Tongue (tissue), 2 donors: ENCODE results near the gene ME3. TPM values are rescaled to one million over a fixed set of nuclear protein-coding genes. Genes with fewer than 3 reads are reported as not detected.
A peak's percentile ranks its signal among the peaks of the same experiment; 100 is the strongest.
"Not testable (repeated sequence)": the region's sequence is repeated elsewhere in the genome, so short reads cannot be mapped to it uniquely, and the experiment has no call there.

Experiments used
- DNase-seq: peaks from one replicate; pipeline ENCODE4 v3.0.0-alpha.2; 2015
- total RNA-seq: library from RNA; depleted of rRNA; stranded (reverse); fragments of >200 nt; gene quantifications from one replicate; pipeline ENCODE4 v1.2.3, GENCODE V29; 2014

ME3 gene
- total RNA-seq, 1 donor from 2014 or later, result 18.2 TPM

- DNase-seq, result peak; percentile 66
These were observed 212.5 kb downstream of the ME3 start for GRCh38 chr11:86459682-86460460.

GRCh38 chr11:86459002-86459385, 213.4 kb downstream of the ME3 start:
- no peak for DNase-seq

- no peak for DNase-seq
These were observed 214.0 kb downstream of the ME3 start for GRCh38 chr11:86458294-86459001.

- peak; percentile 95 for DNase-seq
These were observed 216.1 kb downstream of the ME3 start for GRCh38 chr11:86456075-86456939.

- DNase-seq, result no peak
These were observed 219.0 kb downstream of the ME3 start for GRCh38 chr11:86453290-86454030.

- no peak for DNase-seq
These were observed 222.3 kb downstream of the ME3 start for GRCh38 chr11:86449993-86450629.

- no peak for DNase-seq
These were observed 224.5 kb downstream of the ME3 start for GRCh38 chr11:86447763-86448480.

- DNase-seq, result no peak
These were observed 225.5 kb downstream of the ME3 start for GRCh38 chr11:86446924-86447285.

- DNase-seq, result no peak
These were observed 226.1 kb downstream of the ME3 start for GRCh38 chr11:86446163-86446923.

GRCh38 chr11:86444981-86445380, 227.4 kb downstream of the ME3 start:
- no peak for DNase-seq

GRCh38 chr11:86443415-86443814, 229.0 kb downstream of the ME3 start:
- DNase-seq, result no peak

GRCh38 chr11:86442827-86443226, 229.6 kb downstream of the ME3 start:
- DNase-seq, result peak; percentile 18

GRCh38 chr11:86442420-86442819, 230.0 kb downstream of the ME3 start:
- DNase-seq, result no peak

GRCh38 chr11:86440843-86441242, 231.6 kb downstream of the ME3 start:
- DNase-seq, result no peak

- peak; percentile 15 for DNase-seq
These were observed 232.1 kb downstream of the ME3 start for GRCh38 chr11:86440305-86440716.

- no peak for DNase-seq
These were observed 233.7 kb downstream of the ME3 start for GRCh38 chr11:86438685-86439084.

GRCh38 chr11:86435711-86436110, 236.7 kb downstream of the ME3 start:
- no peak for DNase-seq

GRCh38 chr11:86433361-86434095, 238.9 kb downstream of the ME3 start:
- not testable (repeated sequence) for DNase-seq

GRCh38 chr11:86431258-86431657, 241.2 kb downstream of the ME3 start:
- no peak for DNase-seq
